Loucy (cell line): ENCODE results near the gene RIT2.

Experiments used
- H2AFZ ChIP-seq: fragments of 200-600 bp; sonication (generic); 2 replicates; pipeline ENCODE4 v1.6.0; 2016; ENCODE audit warnings: antibody characterized with exemption, mild to moderate bottlenecking, low read length, moderate library complexity
- H3F3A ChIP-seq: fragments of 200-600 bp; 2 replicates; pipeline ENCODE4 v1.6.0; 2016; ENCODE audit warnings: antibody characterized with exemption, low read depth, mild to moderate bottlenecking
- H3K27me3 ChIP-seq: fragments of 200-600 bp; sonication (generic); 2 replicates; pipeline ENCODE4 v1.6.1; 2014; ENCODE audit warnings: low read length, mild to moderate bottlenecking; ENCODE audit not compliant: insufficient read depth, poor library complexity, severe bottlenecking
- H3K36me3 ChIP-seq: fragments of 200-600 bp; sonication (generic); 2 replicates; pipeline ENCODE4 v1.6.1; 2016; ENCODE audit warnings: low read length; ENCODE audit not compliant: insufficient read depth
- H3K4me1 ChIP-seq: fragments of 200-600 bp; sonication (generic); 2 replicates; pipeline ENCODE4 v1.5.1; 2014; ENCODE audit warnings: low read length, mild to moderate bottlenecking; ENCODE audit not compliant: insufficient read depth, poor library complexity, severe bottlenecking
- H3K4me2 ChIP-seq: fragments of 200-600 bp; sonication (generic); 2 replicates; pipeline ENCODE4 v1.6.0; 2014; ENCODE audit warnings: antibody characterized with exemption, low read length, low read depth, mild to moderate bottlenecking; ENCODE audit not compliant: poor library complexity, severe bottlenecking
- H3K4me3 ChIP-seq: fragments of 200-600 bp; sonication (generic); 2 replicates; pipeline ENCODE4 v1.5.1; 2014; ENCODE audit warnings: low read length, mild to moderate bottlenecking, mixed read lengths; ENCODE audit not compliant: poor library complexity, severe bottlenecking
- H3K79me2 ChIP-seq: fragments of 200-600 bp; sonication (generic); 2 replicates; pipeline ENCODE4 v1.6.1; 2014; ENCODE audit warnings: low read length; ENCODE audit not compliant: insufficient read depth
- H3K9ac ChIP-seq: fragments of 200-600 bp; sonication (generic); 2 replicates; pipeline ENCODE4 v1.6.0; 2014; ENCODE audit warnings: mild to moderate bottlenecking, low read depth, low read length, moderate library complexity; ENCODE audit not compliant: poor library complexity, severe bottlenecking
- H3K9me2 ChIP-seq: fragments of 200-600 bp; sonication (generic); replicated peaks from 2 replicates; pipeline ENCODE4 v1.6.1; 2016; ENCODE audit warnings: low read depth, low read length, mixed read lengths
- H3K9me3 ChIP-seq: fragments of 200-600 bp; sonication (generic); 2 replicates; pipeline ENCODE4 v1.6.1; 2014; ENCODE audit warnings: mild to moderate bottlenecking, antibody characterized with exemption, low read length, low read depth; ENCODE audit not compliant: insufficient read depth
- H4K20me1 ChIP-seq: fragments of 200-600 bp; sonication (generic); 2 replicates; pipeline ENCODE4 v1.6.0; 2014; ENCODE audit warnings: antibody characterized with exemption, low read length, mild to moderate bottlenecking; ENCODE audit not compliant: insufficient read depth, poor library complexity, severe bottlenecking
- EZH2phosphoT487 ChIP-seq: fragments of 200-600 bp; IDR thresholded peaks from 2 replicates; pipeline ENCODE4 v1.6.1; 2018; ENCODE audit warnings: antibody characterized with exemption, mild to moderate bottlenecking, moderate library complexity, borderline replicate concordance
- TF ChIP-seq, protein P1 (sequence below): fragments of 200-600 bp; sonication (generic); conservative IDR thresholded peaks from 2 replicates; pipeline ENCODE4 v1.5.1; 2014; ENCODE audit warnings: mild to moderate bottlenecking, antibody characterized with exemption, low read length

Gene RIT2

DNA sequence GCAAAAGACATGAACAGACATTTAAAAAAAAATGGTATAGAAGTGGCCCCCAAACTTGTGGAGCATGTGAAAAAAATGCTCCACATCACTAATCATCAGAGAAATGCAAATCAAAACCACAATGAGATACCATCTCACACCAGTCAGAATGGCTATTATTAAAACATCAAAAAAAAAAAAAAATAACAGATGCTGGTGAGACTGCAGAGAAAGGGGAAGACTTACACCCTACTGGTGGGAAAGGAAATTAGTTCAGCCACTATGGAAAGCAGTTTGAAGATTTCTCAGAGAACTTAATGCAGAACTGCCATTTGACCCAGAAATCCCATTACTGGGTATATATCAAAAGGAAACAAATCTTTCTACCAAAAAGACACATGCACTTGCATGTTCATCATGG, 164.8 kb downstream of the RIT2 start:
- H4K20me1 ChIP-seq, result no peaks in the 10 kb centered on the region

DNA sequence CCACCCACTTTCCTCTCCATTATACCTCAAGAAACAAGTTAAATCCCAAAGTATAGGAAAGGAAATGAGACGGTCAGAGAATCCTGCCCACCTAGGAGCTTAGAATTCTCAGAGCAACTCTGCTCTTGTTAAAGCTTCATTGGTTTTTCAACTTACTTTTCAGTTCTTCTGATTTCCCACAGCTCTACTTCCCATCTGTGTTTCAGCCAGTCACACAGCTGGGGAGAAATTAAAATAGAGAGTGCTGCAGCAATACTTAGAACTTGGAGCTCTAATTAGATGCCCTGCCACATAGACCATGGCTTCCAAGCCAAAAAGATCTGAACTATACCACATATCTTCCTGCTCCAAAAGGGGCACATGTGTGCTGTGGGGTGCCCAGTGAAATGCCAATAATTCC, 166.7 kb downstream of the RIT2 start:
- Histone ChIP-seq H3K4me1 (no peaks in the 10 kb centered on the region), H3K79me2 (no peaks in the 10 kb centered on the region), H3K9me3 (no peaks in the 10 kb centered on the region), H2AFZ (no peak overlapping the region), H3K4me3 (no peak overlapping the region), H4K20me1 (no peaks in the 10 kb centered on the region), H3F3A (no peaks in the 10 kb centered on the region), H3K4me2 (no peak overlapping the region), H3K9ac (no peak overlapping the region), H3K9me2 (0 out of 2 replicates have a peak, but pooled peaks cover 5% of the 10 kb centered on the region), H3K27me3 (no peaks in the 10 kb centered on the region), H3K36me3 (no peaks in the 10 kb centered on the region)
- TF ChIP-seq, protein P1, sequence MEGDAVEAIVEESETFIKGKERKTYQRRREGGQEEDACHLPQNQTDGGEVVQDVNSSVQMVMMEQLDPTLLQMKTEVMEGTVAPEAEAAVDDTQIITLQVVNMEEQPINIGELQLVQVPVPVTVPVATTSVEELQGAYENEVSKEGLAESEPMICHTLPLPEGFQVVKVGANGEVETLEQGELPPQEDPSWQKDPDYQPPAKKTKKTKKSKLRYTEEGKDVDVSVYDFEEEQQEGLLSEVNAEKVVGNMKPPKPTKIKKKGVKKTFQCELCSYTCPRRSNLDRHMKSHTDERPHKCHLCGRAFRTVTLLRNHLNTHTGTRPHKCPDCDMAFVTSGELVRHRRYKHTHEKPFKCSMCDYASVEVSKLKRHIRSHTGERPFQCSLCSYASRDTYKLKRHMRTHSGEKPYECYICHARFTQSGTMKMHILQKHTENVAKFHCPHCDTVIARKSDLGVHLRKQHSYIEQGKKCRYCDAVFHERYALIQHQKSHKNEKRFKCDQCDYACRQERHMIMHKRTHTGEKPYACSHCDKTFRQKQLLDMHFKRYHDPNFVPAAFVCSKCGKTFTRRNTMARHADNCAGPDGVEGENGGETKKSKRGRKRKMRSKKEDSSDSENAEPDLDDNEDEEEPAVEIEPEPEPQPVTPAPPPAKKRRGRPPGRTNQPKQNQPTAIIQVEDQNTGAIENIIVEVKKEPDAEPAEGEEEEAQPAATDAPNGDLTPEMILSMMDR, result no peak
- TF ChIP-seq EZH2phosphoT487, result no peak

More for the DNA sequence above, 164.8 kb downstream of the RIT2 start:
- Histone ChIP-seq H3K27me3 (no peaks in the 10 kb centered on the region), H3F3A (no peaks in the 10 kb centered on the region), H3K79me2 (no peaks in the 10 kb centered on the region), H3K9ac (no peak overlapping the region), H3K9me3 (no peaks in the 10 kb centered on the region), H2AFZ (no peak overlapping the region), H3K4me3 (no peak overlapping the region), H3K4me1 (no peaks in the 10 kb centered on the region), H3K4me2 (no peak overlapping the region), H3K36me3 (no peaks in the 10 kb centered on the region), H3K9me2 (0 out of 2 replicates have a peak, but pooled peaks cover 5% of the 10 kb centered on the region)
- TF ChIP-seq EZH2phosphoT487, result no peak
- TF ChIP-seq, protein P1, result no peak

- TF ChIP-seq, protein P1, result no peak
- TF ChIP-seq EZH2phosphoT487, result no peak
- H3K9ac ChIP-seq, result no peak overlapping the region
Measured at GRCh38 chr18:42941860-42942259, 173.6 kb downstream of the RIT2 start.

More at GRCh38 chr18:42941860-42942259, 173.6 kb downstream of the RIT2 start:
- Histone ChIP-seq H3K27me3 (no peaks in the 10 kb centered on the region), H3K4me2 (no peak overlapping the region), H3K79me2 (no peaks in the 10 kb centered on the region), H3F3A (no peaks in the 10 kb centered on the region), H4K20me1 (no peaks in the 10 kb centered on the region), H3K36me3 (no peaks in the 10 kb centered on the region), H3K9me3 (no peaks in the 10 kb centered on the region; the same call in 1 of the 2 replicates), H3K4me3 (no peak overlapping the region), H2AFZ (no peak overlapping the region), H3K4me1 (no peaks in the 10 kb centered on the region), H3K9me2 (no peaks in the 10 kb centered on the region)
